Transverse colon (tissue), 3 donors: ENCODE data around the gene MS4A15.

Source experiments
- POLR2A ChIP-seq: fragments of 450-650 bp; IDR thresholded peaks from one replicate; pipeline ENCODE4 v1.6.1; 2016; ENCODE audit warnings: antibody characterized with exemption, mild to moderate bottlenecking, moderate library complexity
- TF ChIP-seq, protein P1 (sequence below), 5 experiments: fragments of 200-600 bp in 3 of 5; fragments of 450-650 bp in 2 of 5; sonication (generic) in 3 of 5; IDR thresholded peaks; 1 replicate in 2 of 5; 2 replicates in 3 of 5; pipeline ENCODE4 v1.5.1; 2016 to 2017; ENCODE audit warnings: antibody characterized with exemption in 5 of 5, inconsistent platforms in 3 of 5, mild to moderate bottlenecking in 2 of 5, moderate library complexity in 1 of 5

DNA sequence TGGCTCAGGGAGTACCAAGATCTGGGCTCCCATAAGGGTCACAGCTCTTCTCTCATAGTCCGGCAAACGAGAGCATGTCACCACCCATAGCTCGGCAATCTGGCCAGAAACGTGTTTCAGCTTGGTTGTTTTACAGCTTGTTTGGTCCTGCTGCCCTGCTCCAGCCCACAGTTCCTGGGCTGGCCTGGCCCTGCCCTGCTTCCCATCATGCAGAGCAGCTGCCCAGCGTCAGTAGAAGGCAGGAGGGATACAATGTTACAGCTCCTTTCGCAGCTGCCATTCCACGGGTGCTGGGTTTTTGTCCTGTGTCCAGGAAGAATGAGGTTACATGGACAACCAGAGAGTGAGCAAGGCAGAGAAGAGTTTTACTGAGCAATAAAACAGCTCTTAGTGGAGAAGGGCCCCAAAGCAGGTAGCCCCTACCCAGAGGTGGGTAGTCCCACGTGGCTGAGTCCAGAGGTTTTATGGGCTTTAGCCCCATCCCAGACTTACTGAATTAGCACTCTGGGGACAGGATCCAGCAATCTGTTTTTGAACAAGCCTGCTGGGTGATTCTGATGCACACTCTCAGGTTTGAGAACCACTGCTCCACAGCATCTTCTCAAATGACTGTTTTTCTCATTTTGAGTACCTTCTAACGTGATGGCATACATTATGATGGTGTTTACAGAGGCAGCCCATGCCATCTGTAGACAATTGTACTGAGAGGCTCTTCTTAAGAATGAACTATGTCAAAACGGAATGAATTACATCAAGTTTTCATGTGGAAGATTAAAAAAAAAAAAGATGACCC lies 37.9 kb upstream of the MS4A15 start:
- TF ChIP-seq, protein P1, sequence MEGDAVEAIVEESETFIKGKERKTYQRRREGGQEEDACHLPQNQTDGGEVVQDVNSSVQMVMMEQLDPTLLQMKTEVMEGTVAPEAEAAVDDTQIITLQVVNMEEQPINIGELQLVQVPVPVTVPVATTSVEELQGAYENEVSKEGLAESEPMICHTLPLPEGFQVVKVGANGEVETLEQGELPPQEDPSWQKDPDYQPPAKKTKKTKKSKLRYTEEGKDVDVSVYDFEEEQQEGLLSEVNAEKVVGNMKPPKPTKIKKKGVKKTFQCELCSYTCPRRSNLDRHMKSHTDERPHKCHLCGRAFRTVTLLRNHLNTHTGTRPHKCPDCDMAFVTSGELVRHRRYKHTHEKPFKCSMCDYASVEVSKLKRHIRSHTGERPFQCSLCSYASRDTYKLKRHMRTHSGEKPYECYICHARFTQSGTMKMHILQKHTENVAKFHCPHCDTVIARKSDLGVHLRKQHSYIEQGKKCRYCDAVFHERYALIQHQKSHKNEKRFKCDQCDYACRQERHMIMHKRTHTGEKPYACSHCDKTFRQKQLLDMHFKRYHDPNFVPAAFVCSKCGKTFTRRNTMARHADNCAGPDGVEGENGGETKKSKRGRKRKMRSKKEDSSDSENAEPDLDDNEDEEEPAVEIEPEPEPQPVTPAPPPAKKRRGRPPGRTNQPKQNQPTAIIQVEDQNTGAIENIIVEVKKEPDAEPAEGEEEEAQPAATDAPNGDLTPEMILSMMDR (IDR thresholded peaks at IDR 0.05): no peak
- peak; percentile 42 for TF ChIP-seq POLR2A
